Caco-2 (cell line): Measurements from ENCODE around the gene C1orf141. TPM values are rescaled to one million over a fixed set of nuclear protein-coding genes. Genes with fewer than 3 reads are reported as not detected.
A peak's percentile ranks its signal among the peaks of the same experiment; 100 is the strongest.

Source experiments
- BruUV-seq: library from RNA; stranded (reverse); fragments of 400-500 nt; replicated peaks from 2 replicates; lab custom pipeline; 2021; lab: Mats Ljungman, UMichigan
- CTCF ChIA-PET: fragments of 300-600 bp; sonication (Branson Sonifier 250); formaldehyde crosslinking; loops from one replicate; lab custom pipeline; 2022; ENCODE audit warnings: antibody characterized with exemption; lab: Charles Lee
- POLR2A ChIA-PET: fragments of 300-600 bp; sonication (Branson Sonifier 250); formaldehyde crosslinking; loops from one replicate; lab custom pipeline; 2022; ENCODE audit warnings: antibody characterized with exemption; lab: Charles Lee
- DNase-seq, 2 experiments: peaks; one replicate each; pipeline versions ENCODE4 v3.0.0 to v3.0.0-alpha.2; 2020 to 2022
- H3K27me3 ChIP-seq: replicated peaks from 2 replicates; pipeline ENCODE4 v1.6.0; 2011; ENCODE audit warnings: low read length; ENCODE audit not compliant: control insufficient read depth, insufficient read depth
- H3K36me3 ChIP-seq: 2 replicates; pipeline ENCODE4 v1.5.1; 2011; ENCODE audit warnings: low read length; ENCODE audit not compliant: control insufficient read depth, insufficient read depth
- H3K4me1 ChIP-seq: fragments of 250-450 bp; sonication (Bioruptor Pico); 2 replicates; pipeline ENCODE4 v1.5.1; 2020; ENCODE audit warnings: mild to moderate bottlenecking
- H3K4me3 ChIP-seq: 2 replicates; pipeline ENCODE4 v1.5.1; 2011; ENCODE audit warnings: low read depth, mild to moderate bottlenecking, control low read depth, low read length
- H3K9me3 ChIP-seq: fragments of 250-450 bp; sonication (Bioruptor Pico); 2 replicates; pipeline ENCODE4 v1.5.1; 2020; ENCODE audit warnings: mild to moderate bottlenecking, moderate library complexity
- H3K27ac Mint-ChIP-seq: one replicate; pipeline ENCODE4 v1.8.0; 2022; ENCODE audit warnings: mixed read lengths; ENCODE audit not compliant: unreplicated experiment
- H3K27me3 Mint-ChIP-seq: one replicate; pipeline ENCODE4 v1.8.0; 2022; ENCODE audit warnings: mixed read lengths; ENCODE audit not compliant: insufficient read depth, unreplicated experiment
- H3K36me3 Mint-ChIP-seq: one replicate; pipeline ENCODE4 v1.8.0; 2022; ENCODE audit warnings: mild to moderate bottlenecking, mixed read lengths; ENCODE audit not compliant: insufficient read depth, unreplicated experiment
- H3K4me1 Mint-ChIP-seq: one replicate; pipeline ENCODE4 v1.8.0; 2022; ENCODE audit warnings: low read depth, mixed read lengths; ENCODE audit not compliant: unreplicated experiment
- H3K4me3 Mint-ChIP-seq: one replicate; pipeline ENCODE4 v1.8.0; 2022; ENCODE audit warnings: mild to moderate bottlenecking, moderate library complexity, mixed read lengths; ENCODE audit not compliant: unreplicated experiment
- H3K9me3 Mint-ChIP-seq: one replicate; pipeline ENCODE4 v1.8.0; 2022; ENCODE audit warnings: mixed read lengths; ENCODE audit not compliant: unreplicated experiment
- intact Hi-C: fragments of 100-400 bp; cut with micrococcal nuclease; formaldehyde crosslinking; loops from one replicate; pipeline ENCODE4 v1.10.0; 2022; ENCODE audit not compliant: unreplicated experiment
- total RNA-seq: library from RNA; stranded (reverse); gene quantifications from 2 replicates; pipeline ENCODE4 v1.2.3, GENCODE V29; 2022
- TF ChIP-seq, protein P1 (sequence below), 2 experiments: fragments of 200-600 bp in 1 of 2; IDR thresholded peaks; 1 replicate in 1 of 2; 2 replicates in 1 of 2; pipeline versions ENCODE4 v1.5.1 to v1.8.0; 2011 to 2022; ENCODE audit warnings: antibody characterized with exemption in 1 of 2, control low read depth in 1 of 2, inconsistent platforms in 1 of 2, low read depth in 1 of 2, low read length in 1 of 2, mild to moderate bottlenecking in 1 of 2, moderate library complexity in 1 of 2; ENCODE audit not compliant: insufficient read depth in 1 of 2, severe bottlenecking in 1 of 2, unreplicated experiment in 1 of 2

C1orf141 gene
- total RNA-seq, 1 experiment from 2014 or later = not detected

DNA sequence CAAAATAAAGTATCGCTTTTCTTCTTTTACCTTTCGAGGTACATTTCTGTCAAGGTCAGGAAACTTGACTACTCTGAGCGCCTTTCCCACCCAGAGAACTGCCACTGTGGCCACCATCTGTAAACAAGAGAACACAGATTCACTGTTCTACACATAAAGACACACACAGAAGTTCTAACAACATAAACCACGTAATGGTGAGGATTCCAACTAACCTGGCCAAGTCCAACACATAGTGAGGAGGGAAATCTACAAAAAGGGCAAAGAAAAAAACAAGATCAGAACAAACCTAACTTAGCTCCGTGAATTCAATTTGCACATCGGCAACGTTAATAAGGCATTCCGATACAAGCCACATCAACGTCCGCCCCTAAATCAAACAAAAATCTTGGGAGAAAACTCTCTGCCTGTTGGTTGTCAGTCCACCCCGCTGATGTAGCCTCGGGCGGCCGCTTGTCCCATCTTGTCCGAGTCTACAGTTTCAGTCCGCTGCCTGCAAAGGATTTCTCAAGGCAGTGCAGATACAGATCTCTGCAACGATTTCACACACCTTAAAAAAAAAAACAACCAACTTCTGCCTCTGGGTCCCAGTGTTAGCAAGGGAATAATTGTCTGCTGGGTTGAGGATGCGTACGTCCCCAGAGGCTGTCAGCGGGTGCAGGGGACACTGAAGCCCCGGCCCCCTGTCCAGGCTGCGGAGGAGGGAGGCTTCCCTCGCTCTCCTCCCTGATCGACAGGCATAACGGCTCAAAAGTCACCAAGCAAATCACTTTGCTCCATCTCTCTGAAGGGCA, 81.8 kb downstream of the C1orf141 start:
- Histone ChIP-seq H3K4me1 (peaks cover 9% of the 10 kb centered on the region; the same call in 1 of the 2 replicates), H3K27me3 (no peaks in the 10 kb centered on the region), H3K4me3 (peak overlapping the region; percentile 77), H3K36me3 (no peaks in the 10 kb centered on the region), H3K9me3 (no peaks in the 10 kb centered on the region)
- CTCF ChIA-PET = no interaction called here
- peak; percentile 36 to 40 for DNase-seq
- Mint-ChIP-seq H3K9me3 (no peaks in the 10 kb centered on the region), H3K4me1 (no peaks in the 10 kb centered on the region), H3K36me3 (peaks cover 10% of the 10 kb centered on the region), H3K4me3 (peak overlapping the region; percentile 83), H3K27me3 (no peaks in the 10 kb centered on the region), H3K27ac (peak overlapping the region; percentile 87)
- POLR2A ChIA-PET = interaction anchor here (0.9 to 1.2 kb wide), 2 partner anchors 86 to 128 kb away, joined by 3 to 4 read pairs; partner anchors contain the start of genes DNAI4 and MIER1
- intact Hi-C loops = loop anchor here (1.0 to 10.0 kb wide), 2 partner anchors 96 to 118 kb away; no protein-coding TSS in a partner anchor
- TF ChIP-seq, protein P1, sequence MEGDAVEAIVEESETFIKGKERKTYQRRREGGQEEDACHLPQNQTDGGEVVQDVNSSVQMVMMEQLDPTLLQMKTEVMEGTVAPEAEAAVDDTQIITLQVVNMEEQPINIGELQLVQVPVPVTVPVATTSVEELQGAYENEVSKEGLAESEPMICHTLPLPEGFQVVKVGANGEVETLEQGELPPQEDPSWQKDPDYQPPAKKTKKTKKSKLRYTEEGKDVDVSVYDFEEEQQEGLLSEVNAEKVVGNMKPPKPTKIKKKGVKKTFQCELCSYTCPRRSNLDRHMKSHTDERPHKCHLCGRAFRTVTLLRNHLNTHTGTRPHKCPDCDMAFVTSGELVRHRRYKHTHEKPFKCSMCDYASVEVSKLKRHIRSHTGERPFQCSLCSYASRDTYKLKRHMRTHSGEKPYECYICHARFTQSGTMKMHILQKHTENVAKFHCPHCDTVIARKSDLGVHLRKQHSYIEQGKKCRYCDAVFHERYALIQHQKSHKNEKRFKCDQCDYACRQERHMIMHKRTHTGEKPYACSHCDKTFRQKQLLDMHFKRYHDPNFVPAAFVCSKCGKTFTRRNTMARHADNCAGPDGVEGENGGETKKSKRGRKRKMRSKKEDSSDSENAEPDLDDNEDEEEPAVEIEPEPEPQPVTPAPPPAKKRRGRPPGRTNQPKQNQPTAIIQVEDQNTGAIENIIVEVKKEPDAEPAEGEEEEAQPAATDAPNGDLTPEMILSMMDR (IDR thresholded peaks at IDR 0.05; ENCODE audit: insufficient read depth in 1 of 2, low read depth in 1 of 2, low read length in 1 of 2, severe bottlenecking in 1 of 2, unreplicated experiment in 1 of 2) = no peak
- BruUV-seq = no TSS peak

GRCh38 chr1:67051196-67051595, 83.6 kb downstream of the C1orf141 start:
- Mint-ChIP-seq H3K27ac (no peak overlapping the region), H3K4me1 (no peaks in the 10 kb centered on the region), H3K36me3 (peaks cover 17% of the 10 kb centered on the region), H3K27me3 (no peaks in the 10 kb centered on the region), H3K9me3 (no peaks in the 10 kb centered on the region), H3K4me3 (no peak overlapping the region)
- Histone ChIP-seq H3K4me3 (no peak overlapping the region), H3K9me3 (no peaks in the 10 kb centered on the region), H3K27me3 (no peaks in the 10 kb centered on the region), H3K4me1 (peaks cover 9% of the 10 kb centered on the region; the same call in 1 of the 2 replicates), H3K36me3 (no peaks in the 10 kb centered on the region)
- TF ChIP-seq, protein P1 (IDR thresholded peaks at IDR 0.05; ENCODE audit: insufficient read depth in 1 of 2, low read depth in 1 of 2, low read length in 1 of 2, severe bottlenecking in 1 of 2, unreplicated experiment in 1 of 2) = no peak
- no TSS peak for BruUV-seq
- intact Hi-C loops = loop anchor here (10.0 kb wide), 1 partner anchor 116 kb away; no protein-coding TSS in a partner anchor
- ChIA-PET CTCF (no interaction called here), POLR2A (no interaction called here)
- DNase-seq = no peak

DNA sequence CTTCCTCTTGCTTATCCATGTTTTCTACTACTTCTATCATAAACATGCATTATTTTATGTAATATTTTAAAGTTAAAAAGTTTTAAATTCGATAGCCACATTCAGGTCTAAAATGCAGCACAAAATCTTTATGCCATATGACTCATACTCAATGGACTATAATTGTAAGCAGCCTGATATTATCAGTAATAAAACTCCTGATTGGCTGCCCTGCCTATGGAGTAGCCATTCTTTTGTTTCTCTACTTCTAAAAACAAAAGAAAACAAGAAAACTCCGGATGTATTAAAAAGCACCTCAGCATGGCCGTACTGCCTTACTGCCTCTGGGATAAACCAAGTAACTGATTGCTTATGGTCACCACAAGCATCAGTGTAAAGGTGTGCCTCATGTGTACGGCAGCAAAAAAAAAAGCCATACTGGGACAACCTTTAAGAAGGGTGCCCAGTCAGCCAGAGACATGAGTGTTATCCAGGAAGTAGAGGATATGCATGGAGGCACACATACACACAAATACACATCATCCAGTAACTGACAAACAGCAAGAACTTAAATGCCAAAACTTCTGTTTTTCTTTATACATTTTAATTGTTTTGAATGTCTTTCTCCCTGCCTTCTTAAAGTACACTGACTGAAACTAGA, 90.0 kb downstream of the C1orf141 start:
- H3K36me3 ChIP-seq = no peaks in the 10 kb centered on the region
- Mint-ChIP-seq H3K27ac (no peak overlapping the region), H3K4me3 (no peak overlapping the region), H3K9me3 (no peaks in the 10 kb centered on the region), H3K4me1 (no peaks in the 10 kb centered on the region), H3K27me3 (no peaks in the 10 kb centered on the region), H3K36me3 (peaks cover 21% of the 10 kb centered on the region)
- H3K4me1 ChIP-seq = no peaks in the 10 kb centered on the region
- intact Hi-C loops = no loop called here
- H3K9me3 ChIP-seq = no peaks in the 10 kb centered on the region
- H3K27me3 ChIP-seq = no peaks in the 10 kb centered on the region
- BruUV-seq = no TSS peak
- ChIA-PET CTCF (no interaction called here), POLR2A (no interaction called here)
- H3K4me3 ChIP-seq = no peak overlapping the region
- TF ChIP-seq, protein P1 (IDR thresholded peaks at IDR 0.05; ENCODE audit: insufficient read depth in 1 of 2, low read depth in 1 of 2, low read length in 1 of 2, severe bottlenecking in 1 of 2, unreplicated experiment in 1 of 2) = no peak
- DNase-seq = no peak
